Trophoblast cell (in vitro differentiated cells and primary cell): ENCODE measurements around the gene ACVR2A.

Source experiments
- DNase-seq, 2 donors: peaks; one replicate each; pipeline ENCODE4 v3.0.0-alpha.2; 2016
- H2AFZ ChIP-seq: 2 replicates; pipeline ENCODE4 v1.6.1; 2013; ENCODE audit warnings: low read length, moderate library complexity, mild to moderate bottlenecking; ENCODE audit not compliant: insufficient read depth, poor library complexity
- H2AK5ac ChIP-seq: 2 replicates; pipeline ENCODE4 v1.6.1; 2013; ENCODE audit warnings: mild to moderate bottlenecking, low read length
- H2BK120ac ChIP-seq: 2 replicates; pipeline ENCODE4 v1.6.1; 2013; ENCODE audit warnings: low read length, mild to moderate bottlenecking, moderate library complexity; ENCODE audit not compliant: insufficient read depth, poor library complexity
- H2BK12ac ChIP-seq: 2 replicates; pipeline ENCODE4 v1.6.1; 2013; ENCODE audit warnings: mild to moderate bottlenecking, low read length, moderate library complexity
- H2BK5ac ChIP-seq: 2 replicates; pipeline ENCODE4 v1.6.1; 2013; ENCODE audit warnings: low read length, low read depth, moderate library complexity, mild to moderate bottlenecking; ENCODE audit not compliant: poor library complexity
- H3K14ac ChIP-seq: 2 replicates; pipeline ENCODE4 v1.6.1; 2013; ENCODE audit warnings: mild to moderate bottlenecking, low read length
- H3K18ac ChIP-seq: 2 replicates; pipeline ENCODE4 v1.6.1; 2013; ENCODE audit warnings: mild to moderate bottlenecking, low read length
- H3K23ac ChIP-seq: 2 replicates; pipeline ENCODE4 v1.6.1; 2013; ENCODE audit warnings: low read length
- H3K27ac ChIP-seq: 2 replicates; pipeline ENCODE4 v1.5.1; 2013; ENCODE audit warnings: low read depth, mild to moderate bottlenecking, inconsistent platforms, low read length, moderate library complexity
- H3K27me3 ChIP-seq: 2 replicates; pipeline ENCODE4 v1.6.1; 2013; ENCODE audit warnings: inconsistent platforms, mild to moderate bottlenecking, low read length, moderate library complexity; ENCODE audit not compliant: insufficient read depth
- H3K36me3 ChIP-seq, 2 experiments: 1 replicate in 1 of 2; 2 replicates in 1 of 2; pipeline ENCODE4 v1.6.1; 2013; ENCODE audit warnings: low read length in 2 of 2, mild to moderate bottlenecking in 2 of 2, moderate library complexity in 1 of 2; ENCODE audit not compliant: insufficient read depth in 2 of 2, control insufficient read depth in 1 of 2
- H3K4ac ChIP-seq: 2 replicates; pipeline ENCODE4 v1.6.1; 2013; ENCODE audit warnings: low read depth, mild to moderate bottlenecking, low read length, moderate library complexity
- H3K4me1 ChIP-seq, 2 experiments: 1 replicate in 1 of 2; 2 replicates in 1 of 2; pipeline ENCODE4 v1.6.1; 2013; ENCODE audit warnings: low read length in 2 of 2, mild to moderate bottlenecking in 2 of 2, moderate library complexity in 1 of 2; ENCODE audit not compliant: insufficient read depth in 2 of 2, control insufficient read depth in 1 of 2
- H3K4me2 ChIP-seq: 2 replicates; pipeline ENCODE4 v1.6.1; 2013; ENCODE audit warnings: inconsistent platforms, mild to moderate bottlenecking, low read length, moderate library complexity
- H3K4me3 ChIP-seq: 2 replicates; pipeline ENCODE4 v1.5.1; 2013; ENCODE audit warnings: mild to moderate bottlenecking, low read depth, low read length, inconsistent platforms
- H3K79me1 ChIP-seq: one replicate; pipeline ENCODE4 v1.6.1; 2013; ENCODE audit warnings: low read length
- H3K79me2 ChIP-seq: 2 replicates; pipeline ENCODE4 v1.6.1; 2013; ENCODE audit warnings: low read length, mild to moderate bottlenecking; ENCODE audit not compliant: control insufficient read depth, insufficient read depth, poor library complexity
- H3K9ac ChIP-seq: 2 replicates; pipeline ENCODE4 v1.6.1; 2013; ENCODE audit warnings: mild to moderate bottlenecking, low read length
- H3K9me3 ChIP-seq: 2 replicates; pipeline ENCODE4 v1.6.1; 2013; ENCODE audit warnings: low read depth, mild to moderate bottlenecking, control low read depth, inconsistent platforms, low read length; ENCODE audit not compliant: insufficient read depth
- H4K12ac ChIP-seq: 2 replicates; pipeline ENCODE4 v1.6.1; 2013; ENCODE audit warnings: low read depth, mild to moderate bottlenecking, low read length, moderate library complexity
- H4K8ac ChIP-seq: 2 replicates; pipeline ENCODE4 v1.6.1; 2013; ENCODE audit warnings: low read depth, mild to moderate bottlenecking, low read length, moderate library complexity
- H4K91ac ChIP-seq: one replicate; pipeline ENCODE4 v1.6.1; 2013; ENCODE audit warnings: low read depth, mild to moderate bottlenecking, low read length, moderate library complexity
- WGBS: extraction: QIAGEN DNeasy Blood & Tissue Kit; methylation state at CpG from one replicate; pipeline ENCODE4 v1.1.7; 2013; ENCODE audit warnings: missing lambda C conversion rate; ENCODE audit not compliant: insufficient read length, insufficient coverage; ENCODE audit errors: extremely low coverage; 5-methylcytosine and 5-hydroxymethylcytosine counted together

Gene ACVR2A

DNA sequence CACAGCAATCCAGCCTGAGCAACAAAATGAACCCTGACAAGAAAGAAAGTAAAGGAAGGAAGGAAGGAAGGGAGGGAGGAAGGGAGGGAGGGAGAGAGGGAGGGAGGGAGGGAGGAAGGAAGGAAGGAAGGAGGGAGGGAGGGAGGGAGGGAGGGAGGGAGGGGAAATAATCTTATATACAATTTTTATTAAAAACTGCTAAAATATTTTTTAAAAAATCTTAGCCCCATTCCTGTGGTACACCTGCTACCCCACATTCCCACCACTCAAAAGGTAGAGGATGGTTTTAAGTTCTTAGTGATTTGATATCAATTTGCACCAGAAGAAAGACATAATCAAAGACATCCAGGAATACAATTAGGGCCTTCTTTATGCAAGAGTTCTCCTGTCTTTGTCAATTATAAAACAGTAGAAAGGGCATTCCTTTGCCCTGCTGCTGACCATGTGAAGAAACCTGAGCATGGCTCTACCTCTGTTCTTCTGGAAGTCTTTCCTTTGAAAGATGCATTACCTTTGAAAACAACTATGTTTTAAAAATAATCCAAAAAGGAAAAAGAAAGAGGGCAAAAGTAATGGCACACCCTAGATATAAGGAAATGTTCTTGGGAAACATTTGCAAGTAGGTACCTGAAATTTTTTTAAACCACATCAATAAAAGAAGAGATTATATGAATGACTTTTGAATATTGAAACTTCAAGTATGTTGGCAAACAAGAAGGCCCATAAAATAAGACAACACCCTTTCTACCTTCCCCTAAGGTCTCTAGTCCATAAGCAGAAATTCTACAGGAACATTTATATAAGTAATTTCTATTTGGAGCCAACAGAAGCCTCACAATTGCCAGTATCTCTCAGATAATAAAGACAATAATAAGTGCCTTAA lies 33.7 kb upstream of the ACVR2A start:
- H4K8ac ChIP-seq: no peak overlapping the region
- no peak overlapping the region for H2BK12ac ChIP-seq
- no peak overlapping the region for H2AFZ ChIP-seq
- H3K9me3 ChIP-seq: no peaks in the 10 kb centered on the region
- no peak overlapping the region for H3K14ac ChIP-seq
- no peak overlapping the region for H2BK120ac ChIP-seq
- no peak overlapping the region for H3K18ac ChIP-seq
- no peak overlapping the region for H4K12ac ChIP-seq
- H3K79me2 ChIP-seq: no peaks in the 10 kb centered on the region
- H3K79me1 ChIP-seq: peaks cover 3% of the 10 kb centered on the region
- H2BK5ac ChIP-seq: no peak overlapping the region
- no peak overlapping the region for H4K91ac ChIP-seq
- H3K23ac ChIP-seq: no peak overlapping the region
- H3K4me2 ChIP-seq: no peak overlapping the region
- no peaks in the 10 kb centered on the region for H3K27me3 ChIP-seq
- no peak overlapping the region for H2AK5ac ChIP-seq
- H3K4ac ChIP-seq: no peak overlapping the region
- no peak overlapping the region for H3K9ac ChIP-seq
- H3K27ac ChIP-seq: no peak overlapping the region
- H3K36me3 ChIP-seq: no peaks in the 10 kb centered on the region
- DNase-seq: no peak
- H3K4me1 ChIP-seq: peaks cover 3 to 6% of the 10 kb centered on the region in 2 experiments
- no peak overlapping the region for H3K4me3 ChIP-seq

DNA sequence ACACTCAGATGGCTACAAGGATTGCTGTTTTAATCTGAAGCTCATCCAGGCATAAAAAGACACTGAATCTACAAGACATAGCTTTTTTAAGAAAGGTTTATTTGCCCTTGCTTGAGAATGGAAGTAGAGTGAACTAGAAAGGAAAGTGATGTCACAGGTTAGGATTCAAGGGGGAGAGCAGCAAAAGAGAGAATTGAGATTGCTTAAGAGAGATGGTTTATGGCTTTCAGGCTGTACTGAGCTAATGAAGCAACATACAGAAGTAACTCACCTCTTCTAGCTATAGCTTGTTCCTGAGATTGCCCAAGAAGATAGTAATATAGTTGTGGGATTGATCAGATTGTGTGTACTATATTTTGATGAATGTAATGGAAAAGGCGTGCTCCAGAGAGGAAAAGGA lies 26.1 kb upstream of the ACVR2A start:
- H3K4me2 ChIP-seq: no peak overlapping the region
- H2BK12ac ChIP-seq: no peak overlapping the region
- H3K18ac ChIP-seq: no peak overlapping the region
- no peak overlapping the region for H3K4ac ChIP-seq
- H2BK5ac ChIP-seq: no peak overlapping the region
- H3K14ac ChIP-seq: no peak overlapping the region
- no peak overlapping the region for H2AFZ ChIP-seq
- H4K91ac ChIP-seq: no peak overlapping the region
- H3K27ac ChIP-seq: no peak overlapping the region
- no peak overlapping the region for H2BK120ac ChIP-seq
- no peaks in the 10 kb centered on the region for H3K4me1 ChIP-seq
- DNase-seq: no peak
- no peak overlapping the region for H2AK5ac ChIP-seq
- H3K9ac ChIP-seq: no peak overlapping the region
- H4K12ac ChIP-seq: no peak overlapping the region
- no peaks in the 10 kb centered on the region for H3K36me3 ChIP-seq
- no peak overlapping the region for H3K4me3 ChIP-seq
- H3K79me2 ChIP-seq: no peaks in the 10 kb centered on the region
- no CpG with 5 or more reads among the region's 1 CpG for WGBS
- no peaks in the 10 kb centered on the region for H3K27me3 ChIP-seq
- no peaks in the 10 kb centered on the region for H3K79me1 ChIP-seq
- no peaks in the 10 kb centered on the region for H3K9me3 ChIP-seq
- H4K8ac ChIP-seq: no peak overlapping the region
- no peak overlapping the region for H3K23ac ChIP-seq

DNA sequence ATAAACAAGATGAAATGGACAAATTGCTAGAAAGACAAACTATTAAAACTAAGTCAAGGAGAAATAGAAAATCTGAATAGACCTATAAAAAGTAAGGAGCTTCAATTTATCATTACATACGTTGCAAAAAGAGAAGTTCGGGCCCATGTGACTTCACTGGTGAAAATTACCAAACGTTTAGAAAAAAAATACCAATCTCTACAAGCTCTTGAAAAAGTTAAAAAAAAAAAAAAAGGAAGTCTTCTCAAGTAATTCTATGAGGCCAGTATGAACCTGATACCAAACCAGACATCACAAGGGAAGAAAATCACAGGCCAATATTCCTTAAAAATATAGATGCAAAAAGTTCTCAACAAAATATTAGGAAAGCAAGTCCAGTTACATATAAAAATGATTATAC lies 20.2 kb upstream of the ACVR2A start:
- no peak overlapping the region for H3K4me2 ChIP-seq
- no peak overlapping the region for H3K27ac ChIP-seq
- H2AFZ ChIP-seq: no peak overlapping the region
- no peak for DNase-seq
- H3K79me2 ChIP-seq: no peaks in the 10 kb centered on the region
- H3K14ac ChIP-seq: no peak overlapping the region
- no peaks in the 10 kb centered on the region for H3K36me3 ChIP-seq
- H3K9ac ChIP-seq: no peak overlapping the region
- no peaks in the 10 kb centered on the region for H3K9me3 ChIP-seq
- no peak overlapping the region for H4K91ac ChIP-seq
- H2BK5ac ChIP-seq: no peak overlapping the region
- no peak overlapping the region for H2AK5ac ChIP-seq
- no CpG with 5 or more reads among the region's 3 CpGs for WGBS
- no peaks in the 10 kb centered on the region for H3K4me1 ChIP-seq
- H3K27me3 ChIP-seq: no peaks in the 10 kb centered on the region
- H3K4me3 ChIP-seq: no peak overlapping the region
- H3K4ac ChIP-seq: no peak overlapping the region
- no peak overlapping the region for H2BK120ac ChIP-seq
- no peak overlapping the region for H4K12ac ChIP-seq
- no peak overlapping the region for H3K23ac ChIP-seq
- H4K8ac ChIP-seq: no peak overlapping the region
- H2BK12ac ChIP-seq: no peak overlapping the region
- no peak overlapping the region for H3K18ac ChIP-seq
- no peaks in the 10 kb centered on the region for H3K79me1 ChIP-seq

DNA sequence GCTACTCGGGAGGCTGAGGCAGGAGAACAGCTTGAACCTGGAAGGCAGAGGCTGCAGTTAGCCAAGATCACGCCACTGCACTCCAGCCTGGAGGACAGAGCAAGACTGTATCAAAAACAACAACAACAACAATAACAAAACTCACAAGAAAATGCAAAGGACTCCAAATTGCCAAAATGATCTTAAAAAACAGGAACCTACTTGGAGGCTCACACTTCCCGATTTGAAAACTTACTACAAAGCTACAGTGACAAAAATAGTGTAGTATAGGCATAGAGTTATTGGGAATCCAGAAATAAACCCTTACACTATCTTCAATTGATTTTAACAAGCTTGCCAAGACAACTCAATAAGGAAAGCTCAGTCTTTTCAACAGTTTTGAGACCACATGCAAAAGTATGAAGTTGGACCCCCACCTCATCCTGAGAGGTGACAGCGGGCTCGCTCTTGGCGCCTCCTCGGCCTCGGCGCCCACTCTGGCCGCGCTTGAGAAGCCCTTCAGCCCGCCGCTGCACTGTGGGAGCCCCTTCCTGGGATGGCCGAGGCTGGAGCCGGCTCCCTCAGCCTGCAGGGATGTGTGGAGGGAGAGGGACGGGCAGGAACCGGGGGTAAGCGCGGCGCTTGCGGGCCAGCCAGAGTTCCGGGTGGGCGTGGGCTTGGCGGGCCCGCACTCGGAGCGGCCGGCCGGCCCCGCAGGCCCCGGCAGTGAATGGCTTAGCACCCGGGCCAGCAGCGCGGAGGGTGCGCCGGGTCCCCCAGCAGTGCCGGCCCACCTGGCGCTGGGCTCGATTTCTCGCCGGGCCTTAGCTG lies 18.3 kb upstream of the ACVR2A start:
- WGBS: no CpG with 5 or more reads among the region's 41 CpGs

More for the DNA sequence above, 18.3 kb upstream of the ACVR2A start:
- no peaks in the 10 kb centered on the region for H3K79me2 ChIP-seq
- H3K27ac ChIP-seq: no peak overlapping the region
- H3K23ac ChIP-seq: no peak overlapping the region
- no peaks in the 10 kb centered on the region for H3K79me1 ChIP-seq
- no peaks in the 10 kb centered on the region for H3K36me3 ChIP-seq
- no peak overlapping the region for H3K9ac ChIP-seq
- no peak overlapping the region for H3K14ac ChIP-seq
- H3K4me1 ChIP-seq: no peaks in the 10 kb centered on the region
- no peak overlapping the region for H2BK5ac ChIP-seq
- no peak overlapping the region for H2AFZ ChIP-seq
- H3K4ac ChIP-seq: no peak overlapping the region
- H2BK12ac ChIP-seq: no peak overlapping the region
- H3K4me3 ChIP-seq: no peak overlapping the region
- H3K18ac ChIP-seq: no peak overlapping the region
- no peak overlapping the region for H3K4me2 ChIP-seq
- H4K91ac ChIP-seq: no peak overlapping the region
- no peak overlapping the region for H2AK5ac ChIP-seq
- no peaks in the 10 kb centered on the region for H3K9me3 ChIP-seq
- DNase-seq: no peak
- H2BK120ac ChIP-seq: no peak overlapping the region
- no peak overlapping the region for H4K12ac ChIP-seq
- H4K8ac ChIP-seq: no peak overlapping the region
- H3K27me3 ChIP-seq: no peaks in the 10 kb centered on the region
